ENCODE measurements around the gene DHFR2.
"Not testable (repeated sequence)": the region's sequence is repeated elsewhere in the genome, so short reads cannot be mapped to it uniquely, and the experiment has no call there.

The DHFR2 gene

GRCh38 chr3:94065819-94066480, 3.2 kb upstream of the DHFR2 start:
- DNase-seq (ENCODE audit: low read depth in 2 of 2) = no peak

GRCh38 chr3:94065122-94065521, 2.4 kb upstream of the DHFR2 start:
- DNase-seq (ENCODE audit: low read depth in 2 of 2) = no peak

GRCh38 chr3:94064243-94064860, 1.6 kb upstream of the DHFR2 start:
- DNase-seq (ENCODE audit: low read depth in 2 of 2) = no peak

GRCh38 chr3:94063496-94064119, 892 bp upstream of the DHFR2 start:
- no peak for DNase-seq (ENCODE audit: low read depth in 2 of 2)

GRCh38 chr3:94061297-94061696, 1.4 kb downstream of the DHFR2 start:
- no peak for DNase-seq (ENCODE audit: low read depth in 2 of 2)

GRCh38 chr3:94050546-94050945, 12.2 kb downstream of the DHFR2 start:
- no peak for DNase-seq (ENCODE audit: low read depth in 2 of 2)

- DNase-seq (ENCODE audit: low read depth in 2 of 2) = no peak
These were observed 13.4 kb downstream of the DHFR2 start for GRCh38 chr3:94049267-94049666.

GRCh38 chr3:94046533-94046932, 16.2 kb downstream of the DHFR2 start:
- no peak for DNase-seq (ENCODE audit: low read depth in 2 of 2)

GRCh38 chr3:94044100-94044936, 18.4 kb downstream of the DHFR2 start:
- not testable (repeated sequence) for DNase-seq (ENCODE audit: low read depth in 2 of 2)

GRCh38 chr3:94043285-94043684, 19.4 kb downstream of the DHFR2 start:
- no peak for DNase-seq (ENCODE audit: low read depth in 2 of 2)

- DNase-seq (ENCODE audit: low read depth in 2 of 2) = peak; percentile 17 to 21
These were observed 25.7 kb downstream of the DHFR2 start for GRCh38 chr3:94036909-94037507.

GRCh38 chr3:94028093-94028837, 34.5 kb downstream of the DHFR2 start, which contains the start of gene STX19:
Gene STX19 (minus strand): TSS chr3:94028597. CDS start chr3:94015269, 13,328 bp downstream.
- no peak for DNase-seq (ENCODE audit: low read depth in 2 of 2)

GRCh38 chr3:94026623-94027022, 36.1 kb downstream of the DHFR2 start:
- DNase-seq (ENCODE audit: low read depth in 2 of 2) = no peak

- peak; percentile 10 to 22 for DNase-seq (ENCODE audit: low read depth in 2 of 2)
These were observed 38.3 kb downstream of the DHFR2 start for GRCh38 chr3:94024385-94024784.

- DNase-seq (ENCODE audit: low read depth in 2 of 2) = no peak
These were observed 42.4 kb downstream of the DHFR2 start for GRCh38 chr3:94020293-94020692.

GRCh38 chr3:94019659-94020058, 43.1 kb downstream of the DHFR2 start:
- no peak for DNase-seq (ENCODE audit: low read depth in 2 of 2)

- no peak for DNase-seq (ENCODE audit: low read depth in 2 of 2)
These were observed 47.7 kb downstream of the DHFR2 start for GRCh38 chr3:94015025-94015424.

- DNase-seq (ENCODE audit: low read depth in 2 of 2) = no peak
These were observed 50.5 kb downstream of the DHFR2 start for GRCh38 chr3:94012185-94012584.

- no peak for DNase-seq (ENCODE audit: low read depth in 2 of 2)
These were observed 51.4 kb downstream of the DHFR2 start for GRCh38 chr3:94011233-94011711.

GRCh38 chr3:94009608-94010007, 53.1 kb downstream of the DHFR2 start:
- no peak for DNase-seq (ENCODE audit: low read depth in 2 of 2)

GRCh38 chr3:94008253-94008652, 54.5 kb downstream of the DHFR2 start:
- no peak for DNase-seq (ENCODE audit: low read depth in 2 of 2)
